Neural crest cell (in vitro differentiated cells): ENCODE data around the gene CNTN2. TPM values are rescaled to one million over a fixed set of nuclear protein-coding genes. Genes with fewer than 3 reads are reported as not detected.

Experiments
- DNase-seq: peaks from one replicate; pipeline ENCODE4 v3.0.0; 2021; ENCODE audit warnings: low read depth, mixed read lengths, low spot score
- H3K27ac Mint-ChIP-seq: one replicate; pipeline ENCODE4 v1.8.0; 2021; ENCODE audit warnings: mild to moderate bottlenecking, mixed read lengths; ENCODE audit not compliant: unreplicated experiment
- H3K27me3 Mint-ChIP-seq: 2 replicates; pipeline ENCODE4 v1.8.0; 2021; ENCODE audit warnings: low read depth, mild to moderate bottlenecking, mixed read lengths
- H3K36me3 Mint-ChIP-seq: 2 replicates; pipeline ENCODE4 v1.8.0; 2021; ENCODE audit warnings: low read depth, mild to moderate bottlenecking, mixed read lengths
- H3K4me1 Mint-ChIP-seq: 2 replicates; pipeline ENCODE4 v1.8.0; 2021; ENCODE audit warnings: mixed read lengths
- H3K4me3 Mint-ChIP-seq: one replicate; pipeline ENCODE4 v1.8.0; 2021; ENCODE audit warnings: mild to moderate bottlenecking, mixed read lengths
- H3K9me3 Mint-ChIP-seq: 2 replicates; pipeline ENCODE4 v1.8.0; 2021; ENCODE audit warnings: mixed read lengths
- CTCF ChIP-seq: fragments of 200-600 bp; sonication (generic); conservative IDR thresholded peaks from 2 replicates; pipeline ENCODE4 v1.5.0; 2021; ENCODE audit warnings: antibody characterized with exemption, mild to moderate bottlenecking
- total RNA-seq: library from RNA; stranded (reverse); gene quantifications from 2 replicates; pipeline ENCODE4 v1.2.1, GENCODE V29; 2021

CNTN2 gene
- total RNA-seq, 1 donor from 2014 or later = 26.3 TPM

GRCh38 chr1:205073511-205073910 is 30.5 kb downstream of the CNTN2 start:
- H3K4me1 Mint-ChIP-seq = peaks cover 4% of the 10 kb centered on the region
- H3K4me3 Mint-ChIP-seq = no peak overlapping the region
- TF ChIP-seq CTCF = no peak
- H3K27ac Mint-ChIP-seq = no peak overlapping the region
- H3K27me3 Mint-ChIP-seq = no peaks in the 10 kb centered on the region
- DNase-seq = no peak
- H3K36me3 Mint-ChIP-seq = no peaks in the 10 kb centered on the region
- no peaks in the 10 kb centered on the region for H3K9me3 Mint-ChIP-seq

- no peak overlapping the region for H3K27ac Mint-ChIP-seq
- H3K36me3 Mint-ChIP-seq = no peaks in the 10 kb centered on the region
- no peak for TF ChIP-seq CTCF
- no peaks in the 10 kb centered on the region for H3K9me3 Mint-ChIP-seq
- no peak for DNase-seq
- H3K27me3 Mint-ChIP-seq = no peaks in the 10 kb centered on the region
- no peak overlapping the region for H3K4me3 Mint-ChIP-seq
- peaks cover 4% of the 10 kb centered on the region for H3K4me1 Mint-ChIP-seq
Measured at GRCh38 chr1:205074084-205074483, 31.1 kb downstream of the CNTN2 start.

GRCh38 chr1:205074513-205074912 is 31.5 kb downstream of the CNTN2 start:
- H3K36me3 Mint-ChIP-seq = no peaks in the 10 kb centered on the region
- H3K27me3 Mint-ChIP-seq = no peaks in the 10 kb centered on the region
- no peak for TF ChIP-seq CTCF
- peaks cover 4% of the 10 kb centered on the region for H3K4me1 Mint-ChIP-seq
- H3K4me3 Mint-ChIP-seq = no peak overlapping the region
- no peaks in the 10 kb centered on the region for H3K9me3 Mint-ChIP-seq
- no peak for DNase-seq
- no peak overlapping the region for H3K27ac Mint-ChIP-seq

- Mint-ChIP-seq H3K36me3 (no peaks in the 10 kb centered on the region), H3K4me3 (no peak overlapping the region), H3K9me3 (no peaks in the 10 kb centered on the region), H3K27me3 (no peaks in the 10 kb centered on the region), H3K27ac (no peak overlapping the region), H3K4me1 (peaks cover 4% of the 10 kb centered on the region)
- no peak for DNase-seq
- no peak for TF ChIP-seq CTCF
Measured at GRCh38 chr1:205075642-205076155, 32.7 kb downstream of the CNTN2 start.

GRCh38 chr1:205076245-205076761 is 33.3 kb downstream of the CNTN2 start:
- no peaks in the 10 kb centered on the region for H3K9me3 Mint-ChIP-seq
- no peak for TF ChIP-seq CTCF

More at GRCh38 chr1:205076245-205076761, 33.3 kb downstream of the CNTN2 start:
- Mint-ChIP-seq H3K4me1 (no peaks in the 10 kb centered on the region), H3K27ac (no peak overlapping the region), H3K36me3 (no peaks in the 10 kb centered on the region), H3K4me3 (no peak overlapping the region), H3K27me3 (no peaks in the 10 kb centered on the region)
- no peak for DNase-seq
